ENCODE results near the gene MLXIP. TPM values are rescaled to one million over a fixed set of nuclear protein-coding genes. Genes with fewer than 3 reads are reported as not detected.

MLXIP gene
- polyA plus RNA-seq, 1 donor from 2014 or later = 9.2 TPM

DNA sequence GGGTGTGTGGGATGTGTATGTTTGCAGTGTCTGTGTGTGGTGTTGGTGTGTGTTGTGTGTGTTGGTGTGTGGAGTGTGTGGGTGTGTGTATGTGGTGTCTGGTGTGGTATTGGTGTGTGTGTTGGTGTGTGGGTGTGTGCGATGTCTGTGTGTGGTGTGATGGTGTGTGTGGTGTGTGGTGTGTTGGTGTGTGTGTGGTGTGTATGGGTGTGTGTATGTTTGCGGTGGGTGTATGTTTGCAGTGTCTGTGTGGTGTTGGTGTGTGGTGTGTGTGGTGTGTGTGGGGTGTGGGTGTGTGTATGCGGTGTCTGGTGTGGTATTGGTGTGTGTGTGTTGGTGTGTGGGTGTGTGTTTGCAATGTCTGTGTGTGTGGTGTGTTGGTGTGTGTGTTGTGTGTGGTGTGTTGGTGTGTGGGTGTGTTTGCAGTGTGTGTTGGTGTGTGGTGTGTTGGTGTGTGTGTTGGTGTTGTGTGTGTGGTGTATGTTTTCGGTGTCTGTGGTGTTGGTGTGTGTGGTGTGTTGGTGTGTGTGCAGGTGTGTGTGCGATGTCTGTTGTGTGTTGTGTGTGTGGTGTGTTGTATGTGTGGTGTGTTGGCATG lies 15.7 kb downstream of the MLXIP start:
- no peak overlapping the region for H3K27ac ChIP-seq (ENCODE audit: low read length)
- H3F3A ChIP-seq (ENCODE audit: insufficient read depth, low read length, poor library complexity, severe bottlenecking) = peaks cover 3% of the 10 kb centered on the region
- H3K4me2 ChIP-seq (ENCODE audit: low read length) = no peak overlapping the region
- no peak overlapping the region for H3K4me3 ChIP-seq (ENCODE audit: low read length)
- H3K27me3 ChIP-seq (ENCODE audit: insufficient read depth, low read depth, low read length) = no peaks in the 10 kb centered on the region
- H3K36me3 ChIP-seq (ENCODE audit: insufficient read depth, low read length) = no peaks in the 10 kb centered on the region
- no peak overlapping the region for H3K9ac ChIP-seq (ENCODE audit: low read length)
- no peak for TF ChIP-seq MXI1 (conservative IDR thresholded peaks at IDR 0.05; ENCODE audit: poor library complexity, severe bottlenecking)
- TF ChIP-seq POLR2AphosphoS5 (IDR thresholded peaks at IDR 0.05) = no peak
- H3K9me3 ChIP-seq (ENCODE audit: low read length) = no peaks in the 10 kb centered on the region
- no peaks in the 10 kb centered on the region for H4K20me1 ChIP-seq (ENCODE audit: insufficient read depth)
- H3K79me2 ChIP-seq (replicated peaks; ENCODE audit: insufficient read depth, low read length) = peaks cover 3% of the 10 kb centered on the region
- no peak overlapping the region for H2AFZ ChIP-seq (ENCODE audit: low read depth, low read length)
- no peaks in the 10 kb centered on the region for H3K9me2 ChIP-seq (ENCODE audit: insufficient read depth, low read length)

- no peak overlapping the region for H3K4me3 ChIP-seq (ENCODE audit: low read length)
- H3K9ac ChIP-seq (ENCODE audit: low read length) = no peak overlapping the region
- no peaks in the 10 kb centered on the region for H3K27me3 ChIP-seq (ENCODE audit: insufficient read depth, low read depth, low read length)
- H3K9me2 ChIP-seq (ENCODE audit: insufficient read depth, low read length) = no peaks in the 10 kb centered on the region
- H4K20me1 ChIP-seq (ENCODE audit: insufficient read depth) = no peaks in the 10 kb centered on the region
- TF ChIP-seq RAD21 (conservative IDR thresholded peaks at IDR 0.05) (no peak), MXI1 (conservative IDR thresholded peaks at IDR 0.05; ENCODE audit: poor library complexity, severe bottlenecking) (no peak), POLR2AphosphoS5 (IDR thresholded peaks at IDR 0.05) (no peak), REST (IDR thresholded peaks at IDR 0.05; ENCODE audit: borderline replicate concordance) (no peak), TAF1 (IDR thresholded peaks at IDR 0.05; ENCODE audit: low read depth) (no peak), EZH2 (IDR thresholded peaks at IDR 0.05; ENCODE audit: borderline replicate concordance, insufficient read depth, low read length, poor library complexity, severe bottlenecking) (no peak), EP300 (conservative IDR thresholded peaks at IDR 0.05; ENCODE audit: poor library complexity, severe bottlenecking) (no peak), SMC3 (conservative IDR thresholded peaks at IDR 0.05; ENCODE audit: poor library complexity) (no peak)
- TF ChIP-seq, protein P1, sequence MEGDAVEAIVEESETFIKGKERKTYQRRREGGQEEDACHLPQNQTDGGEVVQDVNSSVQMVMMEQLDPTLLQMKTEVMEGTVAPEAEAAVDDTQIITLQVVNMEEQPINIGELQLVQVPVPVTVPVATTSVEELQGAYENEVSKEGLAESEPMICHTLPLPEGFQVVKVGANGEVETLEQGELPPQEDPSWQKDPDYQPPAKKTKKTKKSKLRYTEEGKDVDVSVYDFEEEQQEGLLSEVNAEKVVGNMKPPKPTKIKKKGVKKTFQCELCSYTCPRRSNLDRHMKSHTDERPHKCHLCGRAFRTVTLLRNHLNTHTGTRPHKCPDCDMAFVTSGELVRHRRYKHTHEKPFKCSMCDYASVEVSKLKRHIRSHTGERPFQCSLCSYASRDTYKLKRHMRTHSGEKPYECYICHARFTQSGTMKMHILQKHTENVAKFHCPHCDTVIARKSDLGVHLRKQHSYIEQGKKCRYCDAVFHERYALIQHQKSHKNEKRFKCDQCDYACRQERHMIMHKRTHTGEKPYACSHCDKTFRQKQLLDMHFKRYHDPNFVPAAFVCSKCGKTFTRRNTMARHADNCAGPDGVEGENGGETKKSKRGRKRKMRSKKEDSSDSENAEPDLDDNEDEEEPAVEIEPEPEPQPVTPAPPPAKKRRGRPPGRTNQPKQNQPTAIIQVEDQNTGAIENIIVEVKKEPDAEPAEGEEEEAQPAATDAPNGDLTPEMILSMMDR (IDR thresholded peaks at IDR 0.05; ENCODE audit: poor library complexity, severe bottlenecking) = no peak
- H3K9me3 ChIP-seq (ENCODE audit: low read length) = no peaks in the 10 kb centered on the region
- no peaks in the 10 kb centered on the region for H3K36me3 ChIP-seq (ENCODE audit: insufficient read depth, low read length)
- H3K4me2 ChIP-seq (ENCODE audit: low read length) = no peak overlapping the region
- peaks cover 3% of the 10 kb centered on the region for H3F3A ChIP-seq (ENCODE audit: insufficient read depth, low read length, poor library complexity, severe bottlenecking)
- no peak overlapping the region for H3K27ac ChIP-seq (ENCODE audit: low read length)
- no peak overlapping the region for H2AFZ ChIP-seq (ENCODE audit: low read depth, low read length)
- H3K79me2 ChIP-seq (replicated peaks; ENCODE audit: insufficient read depth, low read length) = peaks cover 3% of the 10 kb centered on the region
These were observed 16.4 kb downstream of the MLXIP start for GRCh38 chr12:122094735-122095631.

Data from neural cell (in vitro differentiated cells).